GM20431 (cell line): ENCODE results near the gene THBS4.

ENCODE experiments used
- in situ Hi-C: fragments of 300-500 bp; cut with MseI, MboI; formaldehyde crosslinking; loops from one replicate; pipeline ENCODE4 v1.15.0; 2020; ENCODE audit warnings: low sequenced_read_pairs; ENCODE audit not compliant: unreplicated experiment

The THBS4 gene

DNA sequence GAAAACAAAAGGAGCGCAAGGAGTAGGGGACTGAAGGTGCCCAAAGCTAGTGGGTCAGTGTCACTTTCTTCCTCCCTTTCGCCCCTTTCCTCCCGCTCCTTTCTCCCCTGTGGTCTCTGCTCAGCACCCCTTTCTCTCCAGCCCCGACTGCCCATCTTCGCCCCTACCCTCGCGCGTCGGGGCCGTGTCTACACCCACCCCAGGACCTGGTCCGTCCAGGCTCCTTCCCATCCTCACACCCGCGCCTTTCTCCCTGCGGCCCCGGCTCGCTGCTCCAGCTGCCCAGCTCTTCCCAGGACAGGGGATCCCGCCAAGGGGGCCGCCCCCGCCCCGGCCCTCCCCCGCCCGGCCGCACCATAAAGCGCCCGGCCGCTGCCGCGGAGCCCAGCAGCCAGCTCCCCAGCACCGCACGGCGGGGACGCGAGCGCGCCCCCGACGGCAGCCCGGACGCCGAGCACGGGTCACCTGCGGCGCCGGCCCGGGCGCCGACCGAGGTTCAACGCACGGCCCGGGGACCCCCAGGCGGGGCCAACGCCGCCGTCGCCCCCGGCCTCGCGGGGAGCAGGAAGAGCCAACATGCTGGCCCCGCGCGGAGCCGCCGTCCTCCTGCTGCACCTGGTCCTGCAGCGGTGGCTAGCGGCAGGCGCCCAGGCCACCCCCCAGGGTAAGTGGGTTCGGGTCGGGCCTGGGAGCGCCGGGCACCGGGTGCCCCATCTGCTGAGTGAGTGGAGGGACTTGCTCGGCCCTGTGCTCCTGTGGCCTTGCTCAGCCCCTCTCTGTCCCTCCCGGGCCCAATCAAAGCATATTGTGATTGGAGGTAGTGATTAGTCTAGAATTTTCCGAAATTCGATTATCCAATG is at the start of gene THBS4:
Gene THBS4 (plus strand): TSS at position 387 of the 860 bp plus-strand sequence. CDS start 190 bp downstream, at position 577.
- in situ Hi-C loops: no loop called here

DNA sequence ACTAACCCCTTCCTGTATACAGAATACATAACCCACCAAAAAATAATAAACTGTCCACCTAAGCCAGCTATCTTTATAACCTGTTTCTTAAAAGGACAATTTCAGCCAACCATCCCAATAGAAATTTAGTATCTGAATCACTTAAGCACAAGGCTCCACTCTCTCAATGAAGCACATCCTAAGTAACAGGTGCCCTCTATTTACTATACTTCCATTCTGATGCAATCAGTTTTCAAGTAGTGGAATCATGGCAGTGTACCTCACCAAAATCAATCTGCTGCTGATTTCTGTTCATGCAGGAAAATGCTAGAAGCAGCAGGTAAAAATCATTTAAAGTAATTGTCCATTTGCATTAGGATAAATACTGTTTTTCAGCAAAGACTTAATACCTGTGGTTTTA is 48.9 kb upstream of the THBS4 start:
- in situ Hi-C loops: no loop called here

DNA sequence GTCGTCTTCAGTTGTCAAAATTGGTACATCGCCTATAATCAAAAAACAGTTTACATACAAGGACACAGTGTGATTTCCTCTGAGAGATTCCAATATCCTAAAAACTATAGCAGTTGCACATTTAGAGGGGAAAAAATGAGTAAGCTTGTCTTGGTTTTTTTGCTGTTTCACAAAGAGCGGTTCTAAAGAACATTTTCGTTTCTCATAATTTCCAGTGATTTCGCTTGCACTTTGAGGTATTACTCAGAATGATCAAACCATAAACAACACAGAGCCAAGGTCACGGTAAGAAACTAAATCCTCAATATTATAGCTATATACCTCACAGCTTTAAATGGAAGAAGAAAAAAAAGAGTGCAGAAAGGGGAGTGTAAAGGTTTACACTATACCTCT is 44.9 kb upstream of the THBS4 start:
- in situ Hi-C loops: no loop called here

DNA sequence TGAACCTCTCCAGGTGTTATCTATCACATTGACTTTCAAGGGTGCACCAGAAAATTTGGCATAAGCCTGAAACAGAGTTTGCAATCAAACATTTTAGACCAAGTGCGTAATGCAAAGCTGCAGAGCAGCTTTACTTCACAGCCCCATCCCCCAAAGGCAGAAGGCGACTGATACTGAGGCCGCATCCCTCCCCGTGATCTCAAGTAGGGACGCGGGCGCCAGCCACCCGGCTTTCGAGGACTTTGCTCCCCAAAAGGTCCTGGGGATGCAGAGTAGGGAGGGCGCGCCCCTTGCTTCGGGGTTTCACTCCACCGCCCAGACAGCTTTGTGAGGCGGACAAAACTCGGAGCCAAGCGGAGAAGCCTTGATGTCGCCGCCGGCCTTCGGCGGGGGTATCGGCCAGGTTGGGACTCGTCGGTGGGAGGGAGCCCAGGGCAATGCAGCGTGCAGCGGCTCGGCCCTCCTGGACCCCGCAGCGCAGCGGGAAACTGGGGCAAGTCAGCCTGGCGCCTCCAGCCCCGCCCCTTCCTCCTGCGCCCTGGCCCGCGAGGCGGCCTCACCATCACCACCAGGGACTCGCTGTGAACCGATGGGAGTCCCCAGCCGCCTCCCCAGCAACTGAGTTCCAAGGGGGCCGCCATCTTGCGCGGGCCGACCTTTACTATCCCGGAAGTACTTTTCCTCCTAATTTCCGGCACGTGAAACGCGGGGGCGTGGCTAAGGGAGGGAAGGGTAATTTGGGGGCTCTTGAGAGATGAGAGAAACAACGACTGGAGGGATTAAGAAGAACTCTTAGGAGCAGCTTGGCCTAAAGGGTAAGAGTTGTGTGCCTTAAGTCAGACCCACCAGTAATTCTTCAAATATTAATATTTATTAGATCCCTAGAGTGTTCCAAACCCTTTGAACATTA is 44.3 kb upstream of the THBS4 start, which contains the start of gene MTX3:
Gene MTX3 (minus strand): TSS at position 665 of the 910 bp plus-strand sequence. CDS start 24 bp downstream, at position 641.
- in situ Hi-C loops: no loop called here

DNA sequence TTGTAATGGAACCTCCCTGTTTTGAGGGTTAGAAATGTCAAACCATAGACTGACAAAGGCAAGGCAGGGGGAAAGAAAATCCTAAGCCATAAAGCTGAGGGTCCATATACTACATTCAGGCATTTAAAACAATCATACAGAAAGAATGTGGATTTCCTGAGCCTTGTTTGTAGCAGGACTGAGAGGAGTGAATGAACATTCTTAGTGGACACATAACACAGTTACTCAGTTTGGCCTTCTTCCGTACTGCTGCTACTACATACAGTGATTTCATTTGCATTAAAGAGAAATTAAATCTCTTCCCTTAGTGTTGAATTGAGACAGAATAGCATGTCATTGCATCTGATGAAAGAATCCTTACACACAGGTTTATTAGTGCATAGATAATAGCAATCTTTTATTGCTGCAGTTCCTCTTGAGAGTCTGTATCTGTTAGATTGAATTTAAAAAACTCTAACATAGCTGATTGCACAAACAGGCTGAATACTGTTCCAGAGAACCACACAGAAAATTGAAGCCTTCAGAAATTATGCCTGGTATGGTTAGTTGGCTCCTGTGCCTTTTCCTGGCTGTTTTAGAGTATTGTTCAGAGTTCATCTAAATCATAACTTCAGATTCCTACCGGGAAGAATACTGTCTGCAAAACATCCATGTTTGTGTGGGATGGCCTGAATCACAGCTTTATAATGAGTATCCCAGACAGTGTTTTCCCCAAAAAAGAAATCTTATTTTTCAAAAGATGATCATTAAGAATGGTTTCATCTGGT is 42.1 kb upstream of the THBS4 start:
- in situ Hi-C loops: no loop called here

DNA sequence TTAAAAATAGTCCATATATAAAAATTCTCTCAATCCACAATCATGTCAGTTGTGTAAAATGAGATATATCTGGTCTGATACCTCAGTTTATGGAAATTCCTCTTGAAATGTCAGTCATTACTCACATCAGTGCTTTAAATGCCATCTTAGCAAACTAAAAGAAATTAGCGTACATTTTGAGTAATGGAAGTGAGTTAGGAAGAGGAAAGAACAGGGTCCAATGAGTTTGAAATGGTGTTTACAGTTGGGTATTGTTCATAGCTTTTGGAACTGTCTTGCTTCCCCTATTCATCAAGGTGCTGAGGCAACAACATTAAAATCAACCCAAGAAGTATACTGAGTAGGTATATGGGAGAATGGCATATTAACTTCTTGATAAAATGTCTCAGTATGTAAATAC is 35.4 kb upstream of the THBS4 start:
- in situ Hi-C loops: no loop called here

DNA sequence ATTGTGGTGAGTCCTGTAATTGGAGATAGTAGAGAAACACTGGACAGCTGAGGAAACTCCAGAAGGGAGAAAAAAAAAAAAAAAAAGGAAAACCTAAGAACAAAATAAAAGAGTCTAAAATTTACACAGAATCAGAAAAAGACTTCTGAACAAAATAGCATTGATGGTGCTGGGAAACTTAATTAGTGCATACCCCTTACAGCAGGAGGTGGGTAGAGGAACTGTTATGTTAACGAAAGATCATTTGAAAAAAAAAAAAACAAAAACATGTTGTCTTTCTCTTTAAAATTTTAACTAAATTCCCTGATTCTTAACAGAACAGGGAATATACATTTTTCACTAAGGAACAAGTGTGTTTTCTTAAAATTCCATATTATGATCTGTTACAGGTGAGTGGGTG is 32.5 kb upstream of the THBS4 start:
- in situ Hi-C loops: no loop called here

DNA sequence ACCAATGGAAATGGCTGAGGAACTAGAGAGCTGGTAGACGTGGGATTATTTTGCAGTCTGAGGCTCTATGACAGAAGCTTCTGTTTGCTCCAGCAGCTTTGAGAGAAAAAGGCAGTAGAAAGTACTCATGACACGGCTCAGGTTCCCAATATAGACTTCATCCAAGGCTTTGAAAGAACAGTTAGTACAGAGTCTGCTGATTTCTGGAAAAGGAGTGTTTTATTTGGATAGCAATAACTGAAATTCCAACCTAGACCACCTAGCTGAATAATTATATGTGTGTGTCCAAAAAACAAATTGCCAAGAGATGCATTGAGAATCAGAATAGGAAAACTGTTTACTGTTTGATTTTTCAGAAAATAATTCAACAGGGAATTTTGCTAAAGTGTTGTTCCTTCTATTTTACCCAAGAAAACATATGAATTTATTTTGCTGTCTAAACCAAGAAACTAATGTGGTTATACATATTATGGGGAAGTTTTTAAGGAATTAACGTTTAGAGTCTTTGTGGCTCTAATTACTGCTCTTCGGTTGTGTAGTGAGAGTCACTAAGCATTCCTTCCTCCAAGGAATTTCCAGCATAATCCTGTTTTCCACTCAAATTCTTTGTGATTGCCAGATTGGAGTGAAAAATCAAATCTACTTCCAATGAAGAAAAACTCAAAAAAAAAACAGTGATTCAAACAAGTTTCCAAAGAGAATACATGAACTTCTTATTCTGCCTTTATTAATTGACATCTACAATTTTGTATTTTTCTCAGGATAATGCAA is 26.0 kb upstream of the THBS4 start:
- in situ Hi-C loops: no loop called here

DNA sequence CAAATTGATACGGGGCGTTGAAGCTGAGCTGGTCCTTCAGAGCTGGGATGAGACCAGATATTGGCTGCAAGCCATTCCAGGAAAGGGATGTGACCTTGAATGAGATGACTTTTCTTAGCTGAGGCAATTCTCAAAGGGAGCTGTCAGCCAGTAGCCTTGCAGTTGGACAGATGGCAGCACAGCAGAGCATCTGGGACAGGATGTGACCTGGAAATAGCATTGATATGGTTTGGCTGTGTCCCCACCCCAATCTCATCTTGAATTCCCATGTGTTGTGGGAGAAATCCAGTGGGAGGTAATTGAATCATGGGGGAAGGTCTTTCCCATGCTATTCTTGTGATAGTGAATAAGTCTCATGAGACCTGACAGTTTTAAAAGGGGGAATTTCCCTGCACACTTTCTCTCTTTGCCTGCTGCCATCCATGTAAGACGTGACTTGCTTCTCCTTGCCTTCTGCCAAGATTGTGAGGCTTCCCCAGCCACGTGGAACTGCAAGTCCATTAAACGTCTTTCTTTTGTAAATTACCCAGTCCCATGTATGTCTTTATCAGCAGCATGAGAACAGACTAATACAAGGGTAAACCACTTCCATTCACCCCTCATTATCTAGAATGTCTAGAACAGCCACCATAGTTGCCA is 24.3 kb upstream of the THBS4 start:
- in situ Hi-C loops: no loop called here

DNA sequence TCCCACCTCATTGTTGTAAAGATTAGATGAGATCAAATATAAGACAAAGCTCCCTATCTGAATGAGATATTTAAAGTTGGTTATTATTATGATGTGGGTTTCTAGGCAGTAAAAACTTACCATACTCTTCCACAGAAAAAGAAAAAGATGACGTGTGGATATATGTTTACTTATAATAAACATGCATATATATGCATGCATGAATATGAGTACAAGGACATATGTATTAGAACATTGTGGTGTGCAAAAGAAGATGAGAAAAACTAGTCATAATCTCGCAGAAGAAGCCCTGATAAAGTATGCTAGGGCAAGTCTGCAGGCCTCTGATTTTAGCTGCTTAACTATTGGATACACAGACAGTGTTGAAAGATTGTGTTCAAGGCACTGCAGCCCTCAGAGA is 10.1 kb upstream of the THBS4 start:
- in situ Hi-C loops: no loop called here

DNA sequence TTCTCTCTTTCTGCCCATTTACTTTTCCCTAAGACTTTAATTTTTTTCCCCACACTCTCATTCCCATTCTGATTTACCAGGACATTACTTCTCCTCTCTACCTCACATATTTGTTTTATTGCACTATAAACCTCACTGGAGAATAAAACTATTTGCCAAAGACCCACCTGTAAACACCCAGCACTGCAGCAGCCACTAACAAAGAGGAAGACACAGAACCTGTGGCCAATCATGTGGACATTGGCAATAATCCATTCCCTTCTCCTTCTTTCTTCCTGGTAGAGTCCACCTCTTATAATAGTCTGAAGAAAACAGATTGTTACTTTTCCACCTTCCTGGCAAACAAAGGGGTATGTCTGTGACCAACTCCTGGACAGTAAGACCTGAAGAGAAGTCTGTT is 8.3 kb upstream of the THBS4 start:
- in situ Hi-C loops: no loop called here

DNA sequence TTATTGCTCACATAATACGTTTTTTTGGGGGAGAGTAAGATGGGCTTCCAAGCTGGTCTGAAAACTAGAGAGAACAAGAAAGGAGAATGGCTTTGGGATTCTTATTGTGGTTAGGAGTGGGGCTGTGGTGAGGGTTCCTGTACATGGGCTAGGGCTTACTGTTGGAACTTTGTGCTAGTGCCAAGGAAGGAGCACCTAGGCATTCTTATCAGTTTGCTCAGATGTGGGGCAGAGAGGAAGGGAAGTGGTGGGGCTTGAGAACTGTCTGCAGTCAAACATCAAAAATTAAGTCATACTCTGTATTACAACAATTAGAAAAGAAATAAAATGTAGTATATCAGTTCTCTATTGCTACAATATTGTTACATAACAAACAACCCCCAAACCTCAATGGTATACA is 4.0 kb upstream of the THBS4 start:
- in situ Hi-C loops: no loop called here

DNA sequence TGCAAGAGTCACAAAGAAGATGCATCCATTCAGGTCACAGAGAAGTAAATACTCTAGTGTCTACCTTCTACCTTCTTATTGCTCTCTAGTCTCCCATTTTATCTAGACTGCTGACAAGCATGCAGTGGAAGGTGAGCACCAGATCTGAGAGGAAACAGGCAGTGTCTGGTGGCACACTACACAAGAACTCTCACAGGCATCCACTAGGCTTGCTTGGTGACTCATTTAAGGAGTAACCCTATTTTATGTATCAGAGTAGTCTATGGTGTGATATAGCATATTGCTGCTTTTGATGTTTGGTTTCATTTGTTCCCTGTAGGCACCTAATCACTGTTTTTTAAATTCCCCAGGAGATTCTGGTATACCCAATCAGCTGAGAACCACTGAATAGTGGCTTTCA is 1.6 kb upstream of the THBS4 start:
- in situ Hi-C loops: no loop called here

DNA sequence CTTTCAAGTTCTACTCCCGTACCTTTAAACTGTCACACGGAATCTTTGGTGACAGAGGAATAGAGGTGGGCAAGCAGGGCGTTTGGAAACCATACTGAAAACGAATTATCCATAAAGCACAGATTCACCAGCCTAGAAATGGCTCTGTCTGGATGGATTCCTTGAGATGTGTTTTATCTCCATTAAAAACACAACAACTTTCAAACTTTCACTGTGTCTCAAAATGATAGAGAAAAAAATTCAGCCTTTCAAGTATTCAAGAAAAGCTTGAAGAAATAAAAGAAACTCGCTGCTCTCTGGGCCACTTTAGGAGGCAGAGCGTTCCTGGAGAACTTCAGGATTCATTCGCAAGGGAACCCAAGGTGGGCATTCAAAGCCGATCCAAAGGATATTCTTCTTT is 589 bp upstream of the THBS4 start:
- in situ Hi-C loops: no loop called here

DNA sequence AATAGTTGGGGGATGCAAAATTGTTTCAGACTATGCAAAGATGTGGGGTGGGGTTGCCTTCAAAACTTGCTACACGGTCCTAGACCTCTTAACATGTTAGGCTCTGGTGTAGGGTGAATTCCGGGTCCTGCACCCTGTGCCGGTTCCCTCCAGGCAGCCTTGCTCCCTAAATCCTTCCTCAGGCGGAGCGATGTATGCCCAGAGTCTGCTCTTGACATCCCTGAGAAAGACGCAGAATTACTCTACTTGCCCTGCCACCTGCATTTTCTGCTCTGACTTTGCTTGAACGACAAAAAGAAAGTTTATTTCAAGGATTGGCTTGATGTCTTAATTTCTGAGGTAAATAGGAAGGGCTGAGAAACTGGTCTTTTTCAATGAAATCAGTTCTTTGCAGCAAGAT is 691 bp downstream of the THBS4 start:
- in situ Hi-C loops: no loop called here

DNA sequence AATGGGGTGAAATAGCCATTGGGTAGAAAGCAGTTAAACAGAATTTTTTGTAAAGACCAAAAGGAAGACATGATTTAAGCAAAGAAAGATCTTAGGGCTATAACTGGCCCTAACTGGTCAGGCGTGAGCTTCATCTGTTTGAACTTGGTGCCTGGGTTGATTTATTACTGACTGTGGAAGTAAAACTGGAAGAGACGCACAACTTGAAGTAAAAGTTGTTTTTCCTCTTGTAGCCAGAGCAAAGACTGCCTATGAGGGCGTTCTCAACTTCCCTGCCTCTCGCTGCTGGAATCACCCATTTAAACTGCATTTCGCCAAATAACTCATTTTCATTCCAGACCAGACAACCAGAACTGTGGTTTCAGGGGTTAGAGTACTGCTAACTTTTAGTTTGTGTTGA is 1.5 kb downstream of the THBS4 start:
- in situ Hi-C loops: no loop called here

DNA sequence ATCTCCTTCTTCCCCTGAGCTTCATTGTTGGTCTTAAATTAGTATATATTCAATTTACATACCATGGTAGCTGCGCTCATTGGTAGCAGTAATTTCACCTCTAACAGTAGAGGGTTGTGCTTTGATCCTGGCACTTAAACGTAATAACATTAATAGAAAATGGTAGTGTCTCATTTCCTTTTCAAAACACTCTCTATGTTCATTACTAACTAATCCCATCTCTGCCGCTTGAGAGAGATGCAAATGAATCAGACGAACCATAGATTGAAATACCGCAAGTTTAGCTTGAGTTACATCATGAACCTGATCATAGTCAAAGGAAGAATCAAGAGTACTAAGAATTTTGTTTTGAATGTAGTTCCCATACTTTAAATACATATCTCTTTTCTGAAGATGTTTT is 2.2 kb downstream of the THBS4 start:
- in situ Hi-C loops: no loop called here

DNA sequence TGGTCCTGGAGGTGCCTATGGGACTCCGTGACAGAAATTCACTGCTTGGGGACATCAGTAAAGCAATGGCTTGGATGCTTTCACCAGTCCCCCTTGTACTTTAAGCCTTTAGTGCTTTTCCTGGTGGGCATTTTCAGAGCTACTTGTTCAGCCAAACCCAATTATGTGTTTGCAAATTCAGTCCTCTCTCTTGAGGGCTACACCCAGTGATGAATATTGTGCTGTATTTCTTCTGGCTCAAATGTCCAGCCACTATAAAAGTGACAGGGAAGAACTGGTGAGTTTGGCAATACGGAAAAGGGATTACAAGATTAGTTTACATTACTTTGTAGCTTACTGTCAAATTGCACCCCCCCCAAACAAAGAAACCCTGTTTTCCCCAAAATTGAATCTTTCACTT is 4.5 kb downstream of the THBS4 start:
- in situ Hi-C loops: no loop called here

DNA sequence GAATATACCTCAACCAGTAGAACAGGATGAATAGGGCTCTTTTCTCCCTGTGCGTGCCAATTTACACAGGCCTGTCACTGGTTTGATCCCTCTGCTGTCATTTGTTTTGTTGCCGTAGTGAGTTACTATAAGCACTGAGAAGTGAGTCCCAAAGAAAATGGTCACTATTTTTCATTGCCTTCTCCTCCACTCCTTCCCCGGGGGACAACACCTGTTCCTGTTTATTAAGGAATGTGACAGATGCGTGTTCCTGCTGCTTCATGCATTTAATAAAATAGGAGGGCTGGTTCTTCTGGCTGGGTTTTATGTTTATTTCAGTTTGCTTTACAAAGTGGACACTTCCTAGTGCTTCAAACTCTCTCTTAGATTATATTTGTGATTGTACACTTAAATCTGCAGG is 6.4 kb downstream of the THBS4 start:
- in situ Hi-C loops: no loop called here
